ENCODE data around the gene KLHL42.

KLHL42 gene

DNA sequence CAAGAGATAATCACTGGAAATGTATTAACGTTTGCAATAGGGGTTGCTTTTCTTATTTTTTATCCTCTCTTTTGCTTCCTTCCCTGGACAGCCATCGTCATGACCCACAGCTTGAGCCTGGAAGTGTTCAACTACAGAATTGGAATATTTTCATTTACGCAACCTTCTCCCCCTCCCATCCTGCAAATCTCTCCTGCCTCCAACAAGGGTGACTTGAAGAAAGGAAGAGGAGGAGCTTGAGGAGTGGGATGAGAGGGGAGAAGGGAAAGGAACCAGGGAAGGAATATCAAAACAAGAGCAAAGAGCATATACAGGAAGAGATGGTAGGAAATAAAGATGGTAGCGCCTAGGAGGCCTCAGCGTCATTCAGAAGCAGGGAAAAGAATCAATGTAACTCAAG, 1.6 kb downstream of the KLHL42 start:
- no peak for DNase-seq (ENCODE audit: insufficient read length, low spot score)
- TF ChIP-seq, protein P1, sequence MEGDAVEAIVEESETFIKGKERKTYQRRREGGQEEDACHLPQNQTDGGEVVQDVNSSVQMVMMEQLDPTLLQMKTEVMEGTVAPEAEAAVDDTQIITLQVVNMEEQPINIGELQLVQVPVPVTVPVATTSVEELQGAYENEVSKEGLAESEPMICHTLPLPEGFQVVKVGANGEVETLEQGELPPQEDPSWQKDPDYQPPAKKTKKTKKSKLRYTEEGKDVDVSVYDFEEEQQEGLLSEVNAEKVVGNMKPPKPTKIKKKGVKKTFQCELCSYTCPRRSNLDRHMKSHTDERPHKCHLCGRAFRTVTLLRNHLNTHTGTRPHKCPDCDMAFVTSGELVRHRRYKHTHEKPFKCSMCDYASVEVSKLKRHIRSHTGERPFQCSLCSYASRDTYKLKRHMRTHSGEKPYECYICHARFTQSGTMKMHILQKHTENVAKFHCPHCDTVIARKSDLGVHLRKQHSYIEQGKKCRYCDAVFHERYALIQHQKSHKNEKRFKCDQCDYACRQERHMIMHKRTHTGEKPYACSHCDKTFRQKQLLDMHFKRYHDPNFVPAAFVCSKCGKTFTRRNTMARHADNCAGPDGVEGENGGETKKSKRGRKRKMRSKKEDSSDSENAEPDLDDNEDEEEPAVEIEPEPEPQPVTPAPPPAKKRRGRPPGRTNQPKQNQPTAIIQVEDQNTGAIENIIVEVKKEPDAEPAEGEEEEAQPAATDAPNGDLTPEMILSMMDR (IDR thresholded peaks at IDR 0.05; ENCODE audit: insufficient read depth, missing control alignments), result no peak

DNA sequence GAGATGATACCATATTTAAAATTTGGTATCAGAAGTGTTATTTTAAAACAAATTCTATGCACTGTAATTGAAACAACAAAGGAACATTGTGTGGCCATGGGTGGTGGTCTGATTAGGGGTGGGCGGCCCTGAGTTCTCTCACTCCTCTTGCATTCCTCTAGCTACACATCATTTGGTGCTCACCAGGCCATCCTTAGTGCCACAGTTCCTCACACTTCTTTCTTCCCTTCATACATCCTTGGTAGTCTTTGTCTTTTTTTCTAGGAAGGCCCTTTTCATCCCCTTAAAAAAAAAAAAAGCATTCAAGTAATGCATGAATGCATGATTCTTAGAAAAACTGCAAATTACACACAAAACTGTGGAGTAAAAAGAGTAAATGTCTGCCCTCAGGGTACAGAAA, 2.4 kb downstream of the KLHL42 start:
- DNase-seq (ENCODE audit: insufficient read length, low spot score), result no peak
- no peak for FAIRE-seq

More for the DNA sequence above, 1.6 kb downstream of the KLHL42 start:
- FAIRE-seq, result no peak

DNA sequence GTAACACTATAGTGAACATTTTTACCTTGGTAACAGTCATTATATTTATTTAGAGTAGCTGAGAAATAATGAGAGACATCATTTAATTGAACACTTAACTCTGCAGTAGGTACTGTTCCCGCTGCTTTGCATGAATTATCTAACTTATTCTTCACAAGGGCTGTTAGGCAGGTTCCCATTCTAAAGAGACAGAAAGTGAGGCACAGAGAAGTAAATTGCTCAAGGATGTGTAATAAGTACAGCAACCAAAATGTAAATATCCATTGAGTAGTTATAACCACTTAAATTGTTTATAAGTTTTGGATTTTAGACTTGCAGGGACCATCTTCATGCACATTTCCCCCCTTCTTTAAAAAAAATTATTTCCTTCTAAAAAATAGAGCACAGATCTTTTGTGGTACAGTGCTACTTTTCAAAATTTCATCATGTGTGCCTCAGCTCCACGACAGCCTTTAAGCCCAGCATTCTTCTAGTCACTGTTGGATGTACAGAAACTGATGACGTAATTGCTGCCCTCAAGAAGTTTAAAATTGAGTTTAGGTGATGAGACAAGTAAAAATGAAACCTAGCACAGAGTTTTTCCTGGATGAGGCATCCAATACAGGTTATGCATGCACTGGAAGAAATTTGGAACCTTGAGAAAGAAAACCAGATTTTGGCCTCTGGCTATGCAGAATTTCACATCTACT, 6.0 kb downstream of the KLHL42 start:
- no peak for FAIRE-seq
- TF ChIP-seq, protein P1 (IDR thresholded peaks at IDR 0.05; ENCODE audit: insufficient read depth, missing control alignments), result no peak
- DNase-seq (ENCODE audit: insufficient read length, low spot score), result no peak

More for the DNA sequence above, 2.4 kb downstream of the KLHL42 start:
- TF ChIP-seq, protein P1 (IDR thresholded peaks at IDR 0.05; ENCODE audit: insufficient read depth, missing control alignments), result no peak

DNA sequence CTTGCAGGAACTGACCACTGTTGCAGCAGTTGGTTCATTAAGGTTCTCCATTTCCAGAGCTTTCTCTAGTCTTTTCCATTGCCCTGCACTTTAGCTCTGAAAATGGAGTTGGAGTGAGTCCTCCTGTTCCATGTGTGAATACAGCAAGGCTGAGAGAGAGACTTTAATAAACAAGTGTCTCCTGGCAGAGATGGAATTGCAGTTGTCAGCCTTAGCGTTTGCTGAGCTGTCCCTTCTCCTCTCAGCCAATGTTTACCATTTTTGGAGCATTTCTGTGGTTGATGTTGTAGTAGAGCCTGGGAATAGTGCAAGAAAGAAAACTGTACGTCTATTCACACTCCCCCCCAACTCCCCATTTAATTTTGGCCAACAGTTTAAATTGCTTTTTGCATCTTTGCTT, 7.5 kb downstream of the KLHL42 start:
- FAIRE-seq, result no peak
- no peak for DNase-seq (ENCODE audit: insufficient read length, low spot score)
- TF ChIP-seq, protein P1 (IDR thresholded peaks at IDR 0.05; ENCODE audit: insufficient read depth, missing control alignments), result no peak

DNA sequence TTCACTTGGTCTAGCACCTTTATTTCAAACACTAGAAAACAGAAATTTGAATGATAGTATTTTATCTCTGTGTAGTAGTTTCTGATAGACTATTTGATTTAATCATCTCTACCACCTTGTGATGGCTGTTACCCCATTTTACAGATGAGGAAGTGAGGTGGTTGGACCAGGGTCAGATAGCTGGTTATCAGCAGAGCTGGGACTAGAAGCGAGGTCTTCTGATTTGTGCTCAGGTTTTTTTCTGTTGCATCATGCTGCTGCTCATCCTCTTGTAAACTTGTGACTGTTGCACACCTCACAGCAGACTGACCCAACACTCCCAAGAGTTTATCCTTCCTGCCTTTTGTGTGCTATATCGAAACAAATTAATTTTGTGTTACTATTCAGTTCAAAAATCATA, 10.1 kb downstream of the KLHL42 start:
- no peak for FAIRE-seq
- DNase-seq (ENCODE audit: insufficient read length, low spot score), result no peak
- TF ChIP-seq, protein P1 (IDR thresholded peaks at IDR 0.05; ENCODE audit: insufficient read depth, missing control alignments), result no peak

DNA sequence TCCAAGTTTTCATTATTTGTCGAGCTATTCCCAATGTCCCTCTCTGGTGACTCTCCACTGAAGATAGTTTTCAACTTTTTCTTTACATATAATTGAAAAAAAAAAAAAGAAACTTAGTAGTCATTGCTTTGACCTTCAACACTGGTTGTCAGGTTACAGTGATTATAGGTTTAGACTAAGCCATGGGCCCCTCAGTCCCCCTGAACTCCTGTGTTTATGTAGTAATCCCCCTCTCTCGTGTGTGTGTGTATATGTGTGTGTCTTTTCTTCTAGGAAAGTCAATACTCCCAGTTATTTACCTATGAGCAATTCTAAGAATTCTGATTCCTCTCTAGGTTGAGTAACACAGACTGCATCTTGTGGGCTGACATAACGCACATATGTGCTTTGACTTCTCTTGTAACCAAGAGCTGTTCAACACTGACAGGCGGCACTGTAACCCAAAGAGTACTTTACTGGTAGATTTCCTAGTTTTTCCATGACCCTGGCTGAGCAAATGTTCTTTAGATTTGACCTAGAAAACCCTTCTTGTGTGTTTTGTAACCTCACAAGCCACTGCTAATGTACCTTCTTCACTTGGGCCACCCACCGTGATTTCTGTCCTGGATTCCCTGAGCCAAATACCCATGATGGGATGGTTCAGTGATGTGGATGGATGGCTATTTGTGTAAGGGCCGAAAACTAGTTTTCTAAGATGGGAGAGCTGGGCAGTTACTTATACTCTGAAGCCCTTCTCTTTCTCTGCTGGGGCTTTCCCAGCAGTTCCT, 15.0 kb downstream of the KLHL42 start:
- TF ChIP-seq, protein P1 (IDR thresholded peaks at IDR 0.05; ENCODE audit: insufficient read depth, missing control alignments), result no peak
- no peak for DNase-seq (ENCODE audit: insufficient read length, low spot score)
- FAIRE-seq, result no peak

DNA sequence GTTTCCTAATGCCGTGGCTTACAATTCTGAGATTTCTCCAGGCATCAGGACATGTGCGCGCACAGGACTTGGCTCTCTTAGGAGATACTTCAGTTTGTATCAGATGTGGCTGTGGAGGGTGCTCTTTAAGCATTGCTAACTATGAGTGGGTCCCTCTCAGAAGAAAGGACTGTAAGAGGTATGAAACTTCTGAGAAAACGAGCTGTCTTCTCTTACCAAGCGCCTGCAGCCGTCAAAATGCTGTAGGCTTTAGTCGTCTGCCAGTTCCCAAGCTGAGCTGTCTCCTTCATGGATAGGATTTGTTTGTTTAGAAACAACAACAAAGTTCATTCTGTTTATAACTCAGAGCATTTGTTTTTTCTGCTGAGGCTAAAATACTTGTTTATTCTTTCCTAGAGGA, 16.1 kb downstream of the KLHL42 start:
- FAIRE-seq (no peak), DNase-seq (ENCODE audit: insufficient read length, low spot score) (no peak)
- TF ChIP-seq, protein P1 (IDR thresholded peaks at IDR 0.05; ENCODE audit: insufficient read depth, missing control alignments), result no peak
